ENCODE data around the gene MDFIC. TPM values are rescaled to one million over a fixed set of nuclear protein-coding genes. Genes with fewer than 3 reads are reported as not detected.

Gene MDFIC
- total and polyA plus RNA-seq, 2 donors (not counting 1 experiment from before 2014, with no cell fraction given) = 19.6 to 66.1 TPM

DNA sequence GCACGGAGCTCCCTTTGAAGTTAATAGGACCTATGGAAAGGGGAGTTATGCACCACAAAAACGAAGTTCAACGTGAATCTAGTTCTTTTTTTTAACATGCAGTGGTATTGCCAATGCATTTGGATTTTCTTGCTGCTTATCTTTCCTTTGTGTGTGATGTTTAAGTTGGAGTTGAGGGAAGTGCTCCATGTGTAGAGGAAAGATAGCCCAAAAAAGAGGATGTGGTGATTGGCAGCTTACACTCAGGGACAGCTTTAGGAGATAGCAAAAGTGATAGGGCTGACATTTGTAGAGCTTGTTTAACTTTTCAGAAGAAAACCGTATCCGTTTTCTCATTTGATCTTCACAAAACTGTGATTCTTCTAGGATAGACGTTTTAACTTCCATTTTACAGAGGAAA, 101.3 kb downstream of the MDFIC start:
- Mint-ChIP-seq H3K27me3 (no peaks in the 10 kb centered on the region), H3K9me3 (ENCODE audit: insufficient read depth) (no peaks in the 10 kb centered on the region), H3K4me3 (no peak overlapping the region), H3K27ac (no peak overlapping the region), H3K4me1 (peaks cover 15% of the 10 kb centered on the region)
- Histone ChIP-seq H3K9me3 (ENCODE audit: control extremely low read depth in 1 of 3, control insufficient read depth in 2 of 3, insufficient read depth in 1 of 3, low read length in 2 of 3) (no peaks in the 10 kb centered on the region), H3K27me3 (replicated peaks in 1 of 4; ENCODE audit: control extremely low read depth in 1 of 4, control insufficient read depth in 3 of 4, insufficient read depth in 4 of 4, low read length in 3 of 4) (no peaks in the 10 kb centered on the region), H3K9ac (ENCODE audit: low read length) (no peak overlapping the region), H4K20me1 (ENCODE audit: control insufficient read depth, insufficient read depth, low read length, poor library complexity, severe bottlenecking) (no peaks in the 10 kb centered on the region), H3K4me2 (replicated peaks; ENCODE audit: low read depth, low read length, poor library complexity, severe bottlenecking) (no peak overlapping the region), H3K27ac (ENCODE audit: low read length in 2 of 2) (no peak overlapping the region), H2AFZ (ENCODE audit: insufficient read depth, low read depth, low read length, poor library complexity, severe bottlenecking) (no peak overlapping the region), H3K4me1 (ENCODE audit: control insufficient read depth in 2 of 2, insufficient read depth in 2 of 2, low read length in 2 of 2) (peaks cover 10 to 11% of the 10 kb centered on the region in 2 donors), H3K4me3 (ENCODE audit: control extremely low read depth in 1 of 5, extremely low read depth in 1 of 5, insufficient read depth in 1 of 5, low read depth in 2 of 5, low read length in 4 of 5) (no peak overlapping the region), H3K36me3 (replicated peaks in 1 of 2; ENCODE audit: control extremely low read depth in 1 of 2, control insufficient read depth in 1 of 2, extremely low read depth in 1 of 2, insufficient read depth in 2 of 2, low read length in 1 of 2) (no peaks in the 10 kb centered on the region), H3K79me2 (ENCODE audit: control insufficient read depth, insufficient read depth, low read length) (no peaks in the 10 kb centered on the region)
- 8% methylated on average over 2 of the region's 6 CpGs for WGBS (ENCODE audit: insufficient coverage)
- POLR2A ChIA-PET = no interaction called here
- DNase-seq = no peak
- TF ChIP-seq, protein P1, sequence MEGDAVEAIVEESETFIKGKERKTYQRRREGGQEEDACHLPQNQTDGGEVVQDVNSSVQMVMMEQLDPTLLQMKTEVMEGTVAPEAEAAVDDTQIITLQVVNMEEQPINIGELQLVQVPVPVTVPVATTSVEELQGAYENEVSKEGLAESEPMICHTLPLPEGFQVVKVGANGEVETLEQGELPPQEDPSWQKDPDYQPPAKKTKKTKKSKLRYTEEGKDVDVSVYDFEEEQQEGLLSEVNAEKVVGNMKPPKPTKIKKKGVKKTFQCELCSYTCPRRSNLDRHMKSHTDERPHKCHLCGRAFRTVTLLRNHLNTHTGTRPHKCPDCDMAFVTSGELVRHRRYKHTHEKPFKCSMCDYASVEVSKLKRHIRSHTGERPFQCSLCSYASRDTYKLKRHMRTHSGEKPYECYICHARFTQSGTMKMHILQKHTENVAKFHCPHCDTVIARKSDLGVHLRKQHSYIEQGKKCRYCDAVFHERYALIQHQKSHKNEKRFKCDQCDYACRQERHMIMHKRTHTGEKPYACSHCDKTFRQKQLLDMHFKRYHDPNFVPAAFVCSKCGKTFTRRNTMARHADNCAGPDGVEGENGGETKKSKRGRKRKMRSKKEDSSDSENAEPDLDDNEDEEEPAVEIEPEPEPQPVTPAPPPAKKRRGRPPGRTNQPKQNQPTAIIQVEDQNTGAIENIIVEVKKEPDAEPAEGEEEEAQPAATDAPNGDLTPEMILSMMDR (IDR thresholded peaks at IDR 0.05) = no peak
- no peak for TF ChIP-seq EZH2 (IDR thresholded peaks at IDR 0.05; ENCODE audit: borderline replicate concordance, insufficient read depth, low read depth, low read length, poor library complexity, severe bottlenecking)
- no peak for ATAC-seq (ENCODE audit: low read depth)
- intact Hi-C loops (cut with micrococcal nuclease) = no loop called here
- CTCF ChIA-PET = interaction anchor here (2.4 kb wide), 1 partner anchor 157 kb away, joined by 5 read pairs; no protein-coding TSS in a partner anchor

- no CpG with 5 or more reads among the region's 3 CpGs for WGBS (ENCODE audit: insufficient coverage)
- no peaks in the 10 kb centered on the region for H3K79me2 ChIP-seq (ENCODE audit: control insufficient read depth, insufficient read depth, low read length)
- no peak for DNase-seq
- ChIA-PET CTCF (interaction anchor here (2.4 kb wide), 1 partner anchor 158 kb away, joined by 5 read pairs; no protein-coding TSS in a partner anchor), POLR2A (no interaction called here)
- no peak overlapping the region for H3K4me3 Mint-ChIP-seq
- no peak overlapping the region for H3K27ac ChIP-seq (ENCODE audit: low read length in 2 of 2)
- no peak for TF ChIP-seq EZH2 (IDR thresholded peaks at IDR 0.05; ENCODE audit: borderline replicate concordance, insufficient read depth, low read depth, low read length, poor library complexity, severe bottlenecking)
- TF ChIP-seq, protein P1 (IDR thresholded peaks at IDR 0.05) = no peak
- no peaks in the 10 kb centered on the region for H3K27me3 Mint-ChIP-seq
- no peaks in the 10 kb centered on the region for H3K36me3 ChIP-seq (replicated peaks in 1 of 2; ENCODE audit: control extremely low read depth in 1 of 2, control insufficient read depth in 1 of 2, extremely low read depth in 1 of 2, insufficient read depth in 2 of 2, low read length in 1 of 2)
- H3K9ac ChIP-seq (ENCODE audit: low read length) = no peak overlapping the region
- intact Hi-C loops (cut with micrococcal nuclease) = no loop called here
- H3K27me3 ChIP-seq (replicated peaks in 1 of 4; ENCODE audit: control extremely low read depth in 1 of 4, control insufficient read depth in 3 of 4, insufficient read depth in 4 of 4, low read length in 3 of 4) = no peaks in the 10 kb centered on the region
- H3K4me1 ChIP-seq (ENCODE audit: control insufficient read depth in 2 of 2, insufficient read depth in 2 of 2, low read length in 2 of 2) = peaks cover 10 to 11% of the 10 kb centered on the region in 2 donors
- no peaks in the 10 kb centered on the region for H3K9me3 Mint-ChIP-seq (ENCODE audit: insufficient read depth)
- H3K4me2 ChIP-seq (replicated peaks; ENCODE audit: low read depth, low read length, poor library complexity, severe bottlenecking) = peak overlapping the region; percentile 13
- peaks cover 15% of the 10 kb centered on the region for H3K4me1 Mint-ChIP-seq
- H3K9me3 ChIP-seq (ENCODE audit: control extremely low read depth in 1 of 3, control insufficient read depth in 2 of 3, insufficient read depth in 1 of 3, low read length in 2 of 3) = no peaks in the 10 kb centered on the region
- H3K4me3 ChIP-seq (ENCODE audit: control extremely low read depth in 1 of 5, extremely low read depth in 1 of 5, insufficient read depth in 1 of 5, low read depth in 2 of 5, low read length in 4 of 5) = no peak overlapping the region
- no peak overlapping the region for H2AFZ ChIP-seq (ENCODE audit: insufficient read depth, low read depth, low read length, poor library complexity, severe bottlenecking)
- H3K27ac Mint-ChIP-seq = peak overlapping the region; percentile 46
- ATAC-seq (ENCODE audit: low read depth) = no peak
- no peaks in the 10 kb centered on the region for H4K20me1 ChIP-seq (ENCODE audit: control insufficient read depth, insufficient read depth, low read length, poor library complexity, severe bottlenecking)
These were observed 102.4 kb downstream of the MDFIC start for GRCh38 chr7:115024276-115024675.

Data from B cell (primary cell).